H9 (cell line): Measurements from ENCODE around the gene LIN9. TPM values are rescaled to one million over a fixed set of nuclear protein-coding genes. Genes with fewer than 3 reads are reported as not detected.

Experiments used
- DNase-seq: peaks from one replicate; pipeline ENCODE4 v3.0.0-alpha.2; 2017
- H2AFZ ChIP-seq: one replicate; pipeline ENCODE4 v1.6.1; 2013; ENCODE audit warnings: mild to moderate bottlenecking, low read length, control low read depth, moderate library complexity
- H2AK5ac ChIP-seq: 2 replicates; pipeline ENCODE4 v1.6.1; 2013; ENCODE audit warnings: low read length, control low read depth, mixed read lengths; ENCODE audit not compliant: insufficient read length
- H2BK120ac ChIP-seq: one replicate; pipeline ENCODE4 v1.6.1; 2013; ENCODE audit warnings: low read depth, mild to moderate bottlenecking, low read length, control low read depth, inconsistent platforms; ENCODE audit not compliant: poor library complexity, severe bottlenecking
- H2BK12ac ChIP-seq: 2 replicates; pipeline ENCODE4 v1.6.1; 2013; ENCODE audit warnings: low read length, control low read depth, mixed read lengths, low read depth; ENCODE audit not compliant: insufficient read length
- H2BK15ac ChIP-seq: 2 replicates; pipeline ENCODE4 v1.6.1; 2013; ENCODE audit warnings: low read depth, low read length, control low read depth
- H2BK20ac ChIP-seq: one replicate; pipeline ENCODE4 v1.6.1; 2013; ENCODE audit warnings: low read depth, mild to moderate bottlenecking, low read length, control low read depth, inconsistent platforms; ENCODE audit not compliant: poor library complexity, severe bottlenecking
- H2BK5ac ChIP-seq: 2 replicates; pipeline ENCODE4 v1.6.1; 2013; ENCODE audit warnings: low read length, control low read depth, mixed read lengths; ENCODE audit not compliant: insufficient read length
- H3K14ac ChIP-seq: 2 replicates; pipeline ENCODE4 v1.6.1; 2013; ENCODE audit warnings: low read length, control low read depth; ENCODE audit not compliant: insufficient read depth
- H3K18ac ChIP-seq: 2 replicates; pipeline ENCODE4 v1.6.1; 2013; ENCODE audit warnings: low read depth, mild to moderate bottlenecking, mixed read lengths, low read length, control low read depth; ENCODE audit not compliant: insufficient read length
- H3K23ac ChIP-seq: 2 replicates; pipeline ENCODE4 v1.6.1; 2013; ENCODE audit warnings: low read length, control low read depth, mixed read lengths, low read depth; ENCODE audit not compliant: insufficient read length
- H3K23me2 ChIP-seq: 2 replicates; pipeline ENCODE4 v1.6.1; 2013; ENCODE audit warnings: low read depth, mild to moderate bottlenecking, mixed read lengths, low read length, control low read depth; ENCODE audit not compliant: insufficient read length, poor library complexity, severe bottlenecking
- H3K27ac ChIP-seq: 2 replicates; pipeline ENCODE4 v1.5.1; 2013; ENCODE audit warnings: low read length, control low read depth, mixed read lengths, low read depth; ENCODE audit not compliant: insufficient read length
- H3K27me3 ChIP-seq: 2 replicates; pipeline ENCODE4 v1.6.1; 2013; ENCODE audit warnings: low read length, control low read depth, inconsistent platforms; ENCODE audit not compliant: insufficient read depth
- H3K4ac ChIP-seq: 2 replicates; pipeline ENCODE4 v1.6.1; 2013; ENCODE audit warnings: low read depth, mild to moderate bottlenecking, control low read depth, inconsistent platforms, low read length, moderate library complexity
- H3K4me1 ChIP-seq: 2 replicates; pipeline ENCODE4 v1.6.1; 2013; ENCODE audit warnings: low read length, control low read depth, inconsistent platforms; ENCODE audit not compliant: insufficient read depth
- H3K4me2 ChIP-seq: 2 replicates; pipeline ENCODE4 v1.6.1; 2013; ENCODE audit warnings: low read length, control low read depth, mixed read lengths; ENCODE audit not compliant: insufficient read length, insufficient read depth
- H3K56ac ChIP-seq: 2 replicates; pipeline ENCODE4 v1.6.1; 2013; ENCODE audit warnings: low read depth, mild to moderate bottlenecking, mixed read lengths, low read length, control low read depth; ENCODE audit not compliant: insufficient read length
- H3K79me1 ChIP-seq: 2 replicates; pipeline ENCODE4 v1.6.1; 2013; ENCODE audit warnings: low read depth, mild to moderate bottlenecking, moderate library complexity, low read length, control low read depth, inconsistent platforms; ENCODE audit not compliant: insufficient read depth, poor library complexity, severe bottlenecking
- H3K79me2 ChIP-seq: 2 replicates; pipeline ENCODE4 v1.6.1; 2013; ENCODE audit warnings: low read length, control low read depth, inconsistent platforms; ENCODE audit not compliant: insufficient read depth
- H3K9ac ChIP-seq: 2 replicates; pipeline ENCODE4 v1.6.1; 2013; ENCODE audit warnings: low read length, control low read depth, mixed read lengths; ENCODE audit not compliant: insufficient read length; ENCODE audit errors: extremely low read depth
- H3K9me3 ChIP-seq: one replicate; pipeline ENCODE4 v1.6.1; 2013; ENCODE audit warnings: low read depth, low read length, inconsistent platforms; ENCODE audit not compliant: control insufficient read depth
- H3T11ph ChIP-seq: one replicate; pipeline ENCODE4 v1.6.1; 2013; ENCODE audit warnings: mild to moderate bottlenecking, low read length, control low read depth, inconsistent platforms
- H4K20me1 ChIP-seq: one replicate; pipeline ENCODE4 v1.6.1; 2013; ENCODE audit not compliant: control insufficient read depth, insufficient read length, insufficient read depth
- H4K5ac ChIP-seq: 2 replicates; pipeline ENCODE4 v1.6.1; 2013; ENCODE audit warnings: low read depth, mild to moderate bottlenecking, mixed read lengths, low read length, control low read depth; ENCODE audit not compliant: insufficient read length
- H4K8ac ChIP-seq: replicated peaks from 2 replicates; pipeline ENCODE4 v1.6.1; 2013; ENCODE audit warnings: low read length, control low read depth, mixed read lengths, low read depth; ENCODE audit not compliant: insufficient read length
- H4K91ac ChIP-seq: 2 replicates; pipeline ENCODE4 v1.6.1; 2013; ENCODE audit warnings: low read depth, mild to moderate bottlenecking, moderate library complexity, mixed read lengths, low read length, control low read depth; ENCODE audit not compliant: insufficient read length
- H3K27ac Mint-ChIP-seq, 3 experiments: 2 replicates in 2 of 3; 3 replicates in 1 of 3; pipeline ENCODE4 v1.8.0; 2020 to 2021; ENCODE audit warnings: mixed read lengths in 3 of 3, mild to moderate bottlenecking in 1 of 3, moderate library complexity in 1 of 3
- H3K27me3 Mint-ChIP-seq: 2 replicates; pipeline ENCODE4 v1.8.0; 2021; ENCODE audit warnings: low read depth, mild to moderate bottlenecking, moderate library complexity, mixed read lengths
- H3K36me3 Mint-ChIP-seq, 3 experiments: 2 replicates in 2 of 3; 3 replicates in 1 of 3; pipeline ENCODE4 v1.8.0; 2020 to 2021; ENCODE audit warnings: low read depth in 3 of 3, mixed read lengths in 3 of 3; ENCODE audit not compliant: insufficient read depth in 1 of 3
- H3K4me1 Mint-ChIP-seq, 2 experiments: 2 replicates each; pipeline ENCODE4 v1.8.0; 2020; ENCODE audit warnings: mixed read lengths in 2 of 2
- H3K4me3 Mint-ChIP-seq, 2 experiments: 2 replicates in 1 of 2; 3 replicates in 1 of 2; pipeline ENCODE4 v1.8.0; 2020 to 2021; ENCODE audit warnings: mild to moderate bottlenecking in 2 of 2, mixed read lengths in 2 of 2, moderate library complexity in 1 of 2
- H3K9me3 Mint-ChIP-seq, 2 experiments: 2 replicates in 1 of 2; 3 replicates in 1 of 2; pipeline ENCODE4 v1.8.0; 2020; ENCODE audit warnings: mild to moderate bottlenecking in 2 of 2, mixed read lengths in 2 of 2, moderate library complexity in 1 of 2
- CTCF ChIP-seq: fragments of 200-600 bp; sonication (generic); conservative IDR thresholded peaks from 3 replicates; pipeline ENCODE4 v1.8.0; 2021; ENCODE audit warnings: antibody characterized with exemption, mild to moderate bottlenecking
- WGBS: extraction: QIAGEN DNeasy Blood & Tissue Kit; methylation state at CpG from one replicate; pipeline ENCODE4 v1.1.7; 2013; ENCODE audit warnings: missing lambda C conversion rate, low lambda C conversion rate, mixed read lengths; ENCODE audit not compliant: insufficient read length; ENCODE audit errors: extremely low coverage; 5-methylcytosine and 5-hydroxymethylcytosine counted together
- total RNA-seq: library from RNA; stranded (reverse); gene quantifications from 2 replicates; pipeline ENCODE4 v1.2.1, GENCODE V29; 2021

The LIN9 gene
- total RNA-seq, 1 experiment from 2014 or later, result 9.5 TPM

DNA sequence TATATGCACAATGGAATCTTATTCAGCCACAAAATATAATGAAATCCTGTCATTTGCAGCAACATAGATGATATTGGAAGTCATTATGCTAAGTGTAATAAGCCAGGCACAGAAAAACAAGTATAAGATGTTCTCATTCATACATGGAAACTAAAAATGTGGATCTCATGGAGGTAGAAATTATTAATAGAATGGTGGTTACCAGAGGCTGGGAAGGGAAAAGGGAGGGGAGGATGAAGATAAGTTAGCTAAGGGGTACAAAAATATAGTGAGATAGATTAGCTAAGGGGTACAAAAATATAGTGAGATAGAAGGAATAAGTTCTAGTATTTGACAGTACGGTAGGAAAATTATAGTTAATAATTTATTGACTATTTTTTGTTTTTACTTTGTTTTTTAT is 27.9 kb downstream of the LIN9 start:
- Mint-ChIP-seq H3K4me3 (no peak overlapping the region), H3K27me3 (no peaks in the 10 kb centered on the region), H3K9me3 (no peaks in the 10 kb centered on the region), H3K36me3 (peaks cover 6 to 27% (median 23%) of the 10 kb centered on the region in 3 experiments; a peak in 6 of 7 replicates), H3K27ac (no peak overlapping the region), H3K4me1 (no peaks in the 10 kb centered on the region)
- Histone ChIP-seq H3K79me2 (no peaks in the 10 kb centered on the region), H3K4me2 (no peak overlapping the region), H4K20me1 (no peaks in the 10 kb centered on the region), H3K23ac (no peak overlapping the region), H4K8ac (no peak overlapping the region), H2BK15ac (no peak overlapping the region), H2BK120ac (no peak overlapping the region), H3K9me3 (no peaks in the 10 kb centered on the region), H2BK20ac (no peak overlapping the region), H3K4me1 (no peaks in the 10 kb centered on the region), H3K18ac (no peak overlapping the region), H3K56ac (no peak overlapping the region), H3K27ac (no peak overlapping the region), H3T11ph (no peak overlapping the region), H3K27me3 (no peaks in the 10 kb centered on the region; the same call in 1 of the 2 replicates), H2AK5ac (no peak overlapping the region), H2AFZ (no peak overlapping the region), H2BK5ac (no peak overlapping the region), H4K5ac (no peak overlapping the region), H3K14ac (no peak overlapping the region), H3K4ac (no peak overlapping the region), H3K23me2 (no peaks in the 10 kb centered on the region), H3K9ac (no peak overlapping the region), H4K91ac (no peak overlapping the region), H3K79me1 (no peaks in the 10 kb centered on the region), H2BK12ac (no peak overlapping the region)
- DNase-seq, result no peak
- TF ChIP-seq CTCF, result no peak
- WGBS, result no CpG with 5 or more reads among the region's 1 CpG
